NCI-H510A treated with DMSO at 0.1 percent for 48 hours (cell line): ENCODE data around the gene RMND5A.
"Not testable (repeated sequence)": the region's sequence is repeated elsewhere in the genome, so short reads cannot be mapped to it uniquely, and the experiment has no call there.

Experiments used
- DNase-seq: peaks from one replicate; lab custom pipeline; 2025; lab: John Stamatoyannopoulos, UW

The RMND5A gene

DNA sequence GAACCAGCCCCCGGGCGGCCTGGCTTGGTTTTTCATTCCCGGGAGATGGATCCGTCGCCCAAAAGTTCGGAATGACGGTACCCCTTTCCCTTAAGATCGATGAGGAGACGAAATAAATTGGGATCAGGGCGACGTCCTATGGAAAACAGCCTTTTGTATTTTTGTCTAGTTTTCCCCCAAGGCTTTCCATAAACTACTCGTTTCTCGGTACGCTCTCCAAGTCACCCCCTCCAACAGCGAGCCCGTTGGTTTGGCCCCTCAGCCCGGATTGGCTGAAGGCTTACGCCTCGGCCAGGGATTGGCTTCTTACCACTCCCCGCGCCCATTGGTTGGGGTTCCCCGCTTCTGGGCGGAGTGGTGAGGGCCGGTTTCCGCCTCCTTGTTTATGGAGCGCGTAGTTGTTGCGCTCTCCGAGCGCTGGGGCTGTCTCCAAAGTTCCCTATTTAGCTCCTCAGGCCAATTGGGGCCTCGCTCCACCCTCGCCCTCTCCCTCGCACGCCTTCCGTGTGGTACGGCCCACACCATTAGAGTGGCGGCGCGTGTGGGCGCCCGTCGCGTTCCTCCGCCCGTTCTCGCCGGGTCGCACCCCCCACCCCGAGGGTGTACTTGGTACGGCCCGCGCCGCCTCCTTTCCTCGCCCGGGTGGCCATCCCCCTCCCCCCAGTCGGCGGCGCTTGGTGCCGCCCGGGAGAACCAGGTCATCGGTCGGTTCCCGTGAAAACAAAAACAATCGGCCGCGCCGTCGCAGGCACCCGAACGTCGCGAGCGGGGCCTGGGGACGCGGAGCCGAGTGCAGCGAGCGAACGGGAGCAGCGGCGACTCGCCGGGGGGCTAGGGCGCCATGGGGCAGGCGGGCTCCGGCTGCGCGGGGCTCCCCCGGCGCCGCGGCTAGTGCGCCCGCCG, at the start of gene RMND5A:
TSS of gene RMND5A (plus strand) at position 655 of the 903 bp plus-strand sequence. CDS start 377 bp downstream, outside the sequence.
- DNase-seq, result peak; percentile 82

GRCh38 chr2:86671337-86671981, 48.6 kb upstream of the RMND5A start:
- no peak for DNase-seq

- no peak for DNase-seq
Measured at GRCh38 chr2:86672027-86672545, 48.0 kb upstream of the RMND5A start.

- DNase-seq, result no peak
Measured at GRCh38 chr2:86673011-86673410, 47.1 kb upstream of the RMND5A start.

- DNase-seq, result no peak
Measured at GRCh38 chr2:86673986-86674670, 46.0 kb upstream of the RMND5A start.

- no peak for DNase-seq
Measured at GRCh38 chr2:86675104-86675503, 45.0 kb upstream of the RMND5A start.

DNA sequence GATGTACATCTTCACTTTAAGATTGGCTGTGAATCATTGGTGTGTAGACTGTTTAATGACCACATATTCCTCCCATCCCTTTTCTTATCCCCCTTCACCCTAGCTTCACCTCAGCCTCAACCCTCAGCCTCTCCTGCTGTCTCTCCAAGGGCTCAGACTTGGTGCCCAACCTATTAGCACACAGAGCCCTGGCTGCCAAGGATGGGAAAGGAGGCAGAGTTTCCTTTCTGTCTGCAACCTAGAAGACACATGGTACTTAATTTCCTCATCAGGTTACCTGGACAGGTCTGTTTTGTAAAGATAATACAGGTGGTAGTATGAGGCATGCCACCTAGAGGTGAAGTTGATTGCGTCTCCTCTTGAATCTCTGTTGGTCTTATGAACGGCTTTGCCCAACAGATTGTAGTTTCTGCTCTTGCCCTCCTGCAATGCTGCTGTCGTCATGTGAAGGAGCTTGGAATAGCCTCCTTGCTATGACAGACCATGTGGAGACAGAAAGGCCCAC, 44.5 kb upstream of the RMND5A start:
- DNase-seq, result no peak

- DNase-seq, result no peak
Measured at GRCh38 chr2:86677816-86678215, 42.3 kb upstream of the RMND5A start.

DNA sequence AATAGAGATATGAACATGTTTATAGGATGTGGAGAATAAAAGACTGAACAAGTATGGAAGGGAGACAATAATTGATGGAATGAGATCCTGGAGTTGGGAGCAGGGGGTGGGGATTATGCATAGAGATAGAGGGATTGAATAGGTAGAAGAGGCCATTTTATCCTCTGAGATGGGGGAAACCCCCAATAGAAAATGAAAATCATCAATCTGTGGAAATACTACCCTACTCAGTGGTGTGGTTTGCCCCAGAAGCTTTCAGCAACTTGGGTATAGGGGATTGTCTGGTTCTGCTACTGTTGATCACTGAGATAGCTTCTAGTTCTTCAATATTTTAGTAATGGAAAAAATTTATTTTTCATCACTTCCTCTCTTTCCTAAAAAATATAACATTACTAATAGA, 41.1 kb upstream of the RMND5A start:
- no peak for DNase-seq

GRCh38 chr2:86685351-86685750, 34.7 kb upstream of the RMND5A start:
- no peak for DNase-seq

DNA sequence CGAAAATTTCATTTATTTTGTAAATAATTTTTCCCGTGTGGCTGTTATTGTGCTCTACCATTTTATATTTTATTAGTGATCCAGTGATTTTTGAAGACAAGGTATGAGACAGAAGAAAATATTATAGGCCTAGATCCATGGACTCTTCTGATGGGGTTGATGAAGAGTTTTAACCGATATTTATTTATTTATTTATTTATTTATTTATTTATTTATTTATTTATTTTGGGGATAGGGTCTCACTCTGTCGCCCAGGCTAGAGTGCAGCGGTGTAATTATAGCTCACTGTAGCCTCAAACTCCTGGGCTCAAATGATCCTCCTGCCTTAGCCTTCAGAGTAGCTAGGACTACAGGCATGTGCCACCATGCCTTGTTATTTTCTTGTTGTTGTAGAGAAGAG, 33.6 kb upstream of the RMND5A start:
- DNase-seq, result no peak

- no peak for DNase-seq
Measured at GRCh38 chr2:86686905-86687304, 33.2 kb upstream of the RMND5A start.

GRCh38 chr2:86695053-86695691, 24.9 kb upstream of the RMND5A start:
- no peak for DNase-seq

DNA sequence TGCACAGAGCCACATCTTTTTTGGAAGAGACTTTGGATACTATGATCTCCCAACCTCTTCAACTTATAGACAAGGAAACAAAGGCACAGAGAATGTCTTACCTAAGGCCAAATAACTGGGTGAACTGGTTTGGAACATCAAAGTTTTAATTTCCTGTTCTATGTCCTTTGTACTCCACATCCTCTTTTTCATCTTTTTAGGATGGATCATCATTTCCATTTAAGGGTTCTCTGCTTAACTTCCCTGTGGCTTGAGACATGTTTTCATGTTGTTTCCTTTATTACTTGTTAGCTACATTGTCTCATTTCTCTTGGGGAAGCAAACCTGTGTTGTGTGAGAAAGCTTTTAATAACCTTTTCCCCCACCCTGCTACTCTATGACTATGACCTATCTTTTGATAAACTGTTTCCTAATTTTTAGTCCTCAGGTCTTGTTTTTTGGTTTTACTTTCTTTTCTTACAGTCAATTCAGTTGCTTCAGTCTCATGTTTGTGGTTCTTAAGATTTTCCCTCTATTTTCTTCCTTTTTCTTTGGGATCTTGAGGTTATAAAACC, 22.5 kb upstream of the RMND5A start:
- DNase-seq, result no peak

- no peak for DNase-seq
Measured at GRCh38 chr2:86700690-86701089, 19.4 kb upstream of the RMND5A start.

- no peak for DNase-seq
Measured at GRCh38 chr2:86703704-86704361, 16.3 kb upstream of the RMND5A start.

- DNase-seq, result no peak
Measured at GRCh38 chr2:86704459-86704971, 15.6 kb upstream of the RMND5A start.

DNA sequence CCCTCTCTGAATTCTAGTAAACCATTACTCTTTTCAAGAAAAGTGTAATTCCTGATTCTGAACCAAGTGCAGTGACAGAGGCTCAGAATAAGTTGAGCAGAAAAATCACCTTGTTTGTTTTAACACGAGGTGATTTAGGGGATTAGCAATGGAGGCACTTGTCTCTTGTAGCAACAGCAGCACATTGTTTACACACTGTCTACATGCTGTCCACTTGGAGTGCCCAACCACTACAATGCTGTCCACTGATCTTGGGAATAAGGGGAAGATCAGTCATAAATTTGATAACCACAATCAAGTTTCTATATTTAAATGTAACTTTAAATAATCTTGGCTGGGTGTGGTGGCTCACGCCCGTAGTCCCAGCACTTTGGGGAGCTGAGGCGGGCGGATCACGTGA, 13.9 kb upstream of the RMND5A start:
- DNase-seq, result no peak

DNA sequence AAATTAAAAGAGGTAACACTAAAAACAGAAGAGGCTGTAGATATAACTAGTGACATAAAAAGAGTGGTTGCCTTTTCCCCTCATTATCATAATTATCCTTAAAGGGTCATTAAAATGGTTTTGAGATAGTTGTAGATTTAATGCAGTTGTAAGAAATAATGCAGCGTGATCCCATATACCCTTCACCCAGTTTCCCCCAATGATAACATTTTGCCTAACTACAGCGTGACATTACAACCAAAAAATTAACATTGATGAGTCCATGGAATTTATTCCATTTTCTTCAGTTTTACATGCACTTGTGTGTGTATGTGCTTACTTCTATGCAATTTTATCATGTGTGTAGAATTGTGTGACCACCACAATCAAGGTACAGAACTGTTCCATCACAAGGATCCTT, 13.2 kb upstream of the RMND5A start:
- DNase-seq, result no peak

- not testable (repeated sequence) for DNase-seq
Measured at GRCh38 chr2:86708126-86708525, 12.0 kb upstream of the RMND5A start.
